Measurements from ENCODE around the gene PACSIN1. TPM values are rescaled to one million over a fixed set of nuclear protein-coding genes. Genes with fewer than 3 reads are reported as not detected.

The PACSIN1 gene
- total and polyA plus RNA-seq, 4 donors = 0.03 to 0.17 (median 0.15) TPM

DNA sequence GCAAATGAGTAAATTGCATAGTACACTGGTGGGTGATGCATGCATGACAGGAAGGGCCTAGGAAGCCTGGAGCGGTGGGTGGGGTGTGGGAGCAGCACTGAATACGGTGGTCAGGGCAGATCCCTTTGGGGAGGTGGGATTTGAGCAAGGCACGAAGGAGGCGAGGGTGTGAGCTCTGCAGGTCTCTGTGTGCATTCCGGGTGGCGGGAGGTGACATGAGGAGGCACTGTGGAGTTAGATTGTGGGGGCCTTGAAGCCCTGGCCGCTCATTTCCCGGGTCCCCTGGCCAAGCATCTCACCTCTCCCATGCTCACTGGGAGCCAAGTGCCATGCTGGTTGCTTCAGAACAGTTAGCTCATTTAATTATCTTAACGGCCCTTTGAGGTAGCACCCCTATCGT is 96.5 kb downstream of the PACSIN1 start:
- H3K4me3 ChIP-seq (ENCODE audit: low read depth in 1 of 3, low read length in 3 of 3) = no peak overlapping the region
- no peak overlapping the region for H3K27ac ChIP-seq (ENCODE audit: low read depth in 1 of 2, low read length in 2 of 2)
- 90% methylated on average over 10 of the region's 10 CpGs for WGBS
- TF ChIP-seq FOXA2 (IDR thresholded peaks at IDR 0.05) = no peak
- TF ChIP-seq, protein P1, sequence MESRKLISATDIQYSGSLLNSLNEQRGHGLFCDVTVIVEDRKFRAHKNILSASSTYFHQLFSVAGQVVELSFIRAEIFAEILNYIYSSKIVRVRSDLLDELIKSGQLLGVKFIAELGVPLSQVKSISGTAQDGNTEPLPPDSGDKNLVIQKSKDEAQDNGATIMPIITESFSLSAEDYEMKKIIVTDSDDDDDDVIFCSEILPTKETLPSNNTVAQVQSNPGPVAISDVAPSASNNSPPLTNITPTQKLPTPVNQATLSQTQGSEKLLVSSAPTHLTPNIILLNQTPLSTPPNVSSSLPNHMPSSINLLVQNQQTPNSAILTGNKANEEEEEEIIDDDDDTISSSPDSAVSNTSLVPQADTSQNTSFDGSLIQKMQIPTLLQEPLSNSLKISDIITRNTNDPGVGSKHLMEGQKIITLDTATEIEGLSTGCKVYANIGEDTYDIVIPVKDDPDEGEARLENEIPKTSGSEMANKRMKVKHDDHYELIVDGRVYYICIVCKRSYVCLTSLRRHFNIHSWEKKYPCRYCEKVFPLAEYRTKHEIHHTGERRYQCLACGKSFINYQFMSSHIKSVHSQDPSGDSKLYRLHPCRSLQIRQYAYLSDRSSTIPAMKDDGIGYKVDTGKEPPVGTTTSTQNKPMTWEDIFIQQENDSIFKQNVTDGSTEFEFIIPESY (IDR thresholded peaks at IDR 0.05) = no peak
- no peak for TF ChIP-seq RXRA (IDR thresholded peaks at IDR 0.05)
- TF ChIP-seq, protein P2, sequence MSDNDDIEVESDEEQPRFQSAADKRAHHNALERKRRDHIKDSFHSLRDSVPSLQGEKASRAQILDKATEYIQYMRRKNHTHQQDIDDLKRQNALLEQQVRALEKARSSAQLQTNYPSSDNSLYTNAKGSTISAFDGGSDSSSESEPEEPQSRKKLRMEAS (IDR thresholded peaks at IDR 0.05) = no peak
- no peak for TF ChIP-seq HNF4G (IDR thresholded peaks at IDR 0.05)
- no peak for TF ChIP-seq TAF1 (conservative IDR thresholded peaks at IDR 0.05)
- no peak for TF ChIP-seq YY1 (IDR thresholded peaks at IDR 0.05)
- TF ChIP-seq NR2F2 (IDR thresholded peaks at IDR 0.05) = no peak
- no peak for TF ChIP-seq EGR1 (IDR thresholded peaks at IDR 0.05; ENCODE audit: low read depth in 2 of 2)
- no peak for TF ChIP-seq RAD21 (IDR thresholded peaks at IDR 0.05)
- TF ChIP-seq, protein P3, sequence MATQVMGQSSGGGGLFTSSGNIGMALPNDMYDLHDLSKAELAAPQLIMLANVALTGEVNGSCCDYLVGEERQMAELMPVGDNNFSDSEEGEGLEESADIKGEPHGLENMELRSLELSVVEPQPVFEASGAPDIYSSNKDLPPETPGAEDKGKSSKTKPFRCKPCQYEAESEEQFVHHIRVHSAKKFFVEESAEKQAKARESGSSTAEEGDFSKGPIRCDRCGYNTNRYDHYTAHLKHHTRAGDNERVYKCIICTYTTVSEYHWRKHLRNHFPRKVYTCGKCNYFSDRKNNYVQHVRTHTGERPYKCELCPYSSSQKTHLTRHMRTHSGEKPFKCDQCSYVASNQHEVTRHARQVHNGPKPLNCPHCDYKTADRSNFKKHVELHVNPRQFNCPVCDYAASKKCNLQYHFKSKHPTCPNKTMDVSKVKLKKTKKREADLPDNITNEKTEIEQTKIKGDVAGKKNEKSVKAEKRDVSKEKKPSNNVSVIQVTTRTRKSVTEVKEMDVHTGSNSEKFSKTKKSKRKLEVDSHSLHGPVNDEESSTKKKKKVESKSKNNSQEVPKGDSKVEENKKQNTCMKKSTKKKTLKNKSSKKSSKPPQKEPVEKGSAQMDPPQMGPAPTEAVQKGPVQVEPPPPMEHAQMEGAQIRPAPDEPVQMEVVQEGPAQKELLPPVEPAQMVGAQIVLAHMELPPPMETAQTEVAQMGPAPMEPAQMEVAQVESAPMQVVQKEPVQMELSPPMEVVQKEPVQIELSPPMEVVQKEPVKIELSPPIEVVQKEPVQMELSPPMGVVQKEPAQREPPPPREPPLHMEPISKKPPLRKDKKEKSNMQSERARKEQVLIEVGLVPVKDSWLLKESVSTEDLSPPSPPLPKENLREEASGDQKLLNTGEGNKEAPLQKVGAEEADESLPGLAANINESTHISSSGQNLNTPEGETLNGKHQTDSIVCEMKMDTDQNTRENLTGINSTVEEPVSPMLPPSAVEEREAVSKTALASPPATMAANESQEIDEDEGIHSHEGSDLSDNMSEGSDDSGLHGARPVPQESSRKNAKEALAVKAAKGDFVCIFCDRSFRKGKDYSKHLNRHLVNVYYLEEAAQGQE (IDR thresholded peaks at IDR 0.05) = no peak
- TF ChIP-seq SP1 (IDR thresholded peaks at IDR 0.05) = no peak
- no peak for TF ChIP-seq GABPA (IDR thresholded peaks at IDR 0.05 in 1 of 2, conservative IDR thresholded peaks at IDR 0.05 in 1 of 2)
- no peak overlapping the region for H3K9ac ChIP-seq (ENCODE audit: low read depth in 1 of 2, low read length in 2 of 2)
- no peak for DNase-seq (ENCODE audit: low spot score)
- H3K9me3 ChIP-seq (ENCODE audit: control insufficient read depth in 4 of 4, low read length in 3 of 4) = peaks cover 0 to 5% (median 2%) of the 10 kb centered on the region in 4 donors
- H3K36me3 ChIP-seq (ENCODE audit: control insufficient read depth in 4 of 4, insufficient read depth in 3 of 4, low read depth in 1 of 4, low read length in 3 of 4) = no peaks in the 10 kb centered on the region
- no peaks in the 10 kb centered on the region for H3K27me3 ChIP-seq (ENCODE audit: control insufficient read depth in 4 of 4, insufficient read depth in 4 of 4, low read length in 3 of 4)
- no peaks in the 10 kb centered on the region for H3K4me1 ChIP-seq (ENCODE audit: control insufficient read depth in 4 of 4, insufficient read depth in 4 of 4, low read length in 3 of 4)

DNA sequence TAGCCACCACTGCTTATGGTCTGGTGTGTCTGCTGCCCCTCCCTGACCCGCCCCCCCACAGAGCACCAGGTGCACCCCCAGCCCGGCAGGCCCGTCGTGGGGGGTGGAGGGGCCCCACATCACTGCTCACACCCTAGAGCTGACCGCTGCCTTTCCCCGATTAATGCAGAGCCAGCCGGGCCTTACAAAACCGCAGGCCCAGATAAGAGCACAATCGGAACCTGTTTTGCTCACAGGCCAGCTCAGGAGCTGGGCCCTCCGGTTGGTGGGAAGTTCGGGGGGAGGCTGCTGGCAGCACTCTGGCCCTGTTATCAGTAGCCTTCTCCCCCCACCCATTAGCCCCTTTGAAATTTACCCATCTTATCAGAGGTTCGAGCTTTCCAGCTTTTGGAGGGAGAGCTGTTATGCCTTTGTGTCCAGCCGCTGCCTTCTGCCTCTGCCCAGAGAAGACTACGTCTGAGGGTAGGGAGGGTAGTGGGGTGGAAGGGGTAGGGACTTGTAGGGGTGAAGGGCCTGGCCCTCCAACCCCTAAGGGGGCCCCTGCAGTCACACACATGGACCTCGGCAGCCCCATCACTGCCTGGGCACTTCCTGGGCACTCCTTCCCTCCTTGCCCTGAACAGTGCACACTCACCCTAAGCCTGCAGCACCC is 97.1 kb downstream of the PACSIN1 start:
- H3K27me3 ChIP-seq (ENCODE audit: control insufficient read depth in 4 of 4, insufficient read depth in 4 of 4, low read length in 3 of 4) = no peaks in the 10 kb centered on the region
- WGBS = 77% methylated on average over 15 of the region's 15 CpGs
- no peaks in the 10 kb centered on the region for H3K4me1 ChIP-seq (ENCODE audit: control insufficient read depth in 4 of 4, insufficient read depth in 4 of 4, low read length in 3 of 4)
- TF ChIP-seq TAF1 (conservative IDR thresholded peaks at IDR 0.05) (no peak), HNF4A (conservative IDR thresholded peaks at IDR 0.05) (no peak), FOXA2 (IDR thresholded peaks at IDR 0.05) (no peak), HNF4G (IDR thresholded peaks at IDR 0.05) (no peak), JUND (IDR thresholded peaks at IDR 0.05) (no peak), GABPA (IDR thresholded peaks at IDR 0.05 in 1 of 2, conservative IDR thresholded peaks at IDR 0.05 in 1 of 2) (no peak), SP1 (IDR thresholded peaks at IDR 0.05) (no peak)
- TF ChIP-seq, protein P2 (IDR thresholded peaks at IDR 0.05) = no peak
- TF ChIP-seq, protein P4, sequence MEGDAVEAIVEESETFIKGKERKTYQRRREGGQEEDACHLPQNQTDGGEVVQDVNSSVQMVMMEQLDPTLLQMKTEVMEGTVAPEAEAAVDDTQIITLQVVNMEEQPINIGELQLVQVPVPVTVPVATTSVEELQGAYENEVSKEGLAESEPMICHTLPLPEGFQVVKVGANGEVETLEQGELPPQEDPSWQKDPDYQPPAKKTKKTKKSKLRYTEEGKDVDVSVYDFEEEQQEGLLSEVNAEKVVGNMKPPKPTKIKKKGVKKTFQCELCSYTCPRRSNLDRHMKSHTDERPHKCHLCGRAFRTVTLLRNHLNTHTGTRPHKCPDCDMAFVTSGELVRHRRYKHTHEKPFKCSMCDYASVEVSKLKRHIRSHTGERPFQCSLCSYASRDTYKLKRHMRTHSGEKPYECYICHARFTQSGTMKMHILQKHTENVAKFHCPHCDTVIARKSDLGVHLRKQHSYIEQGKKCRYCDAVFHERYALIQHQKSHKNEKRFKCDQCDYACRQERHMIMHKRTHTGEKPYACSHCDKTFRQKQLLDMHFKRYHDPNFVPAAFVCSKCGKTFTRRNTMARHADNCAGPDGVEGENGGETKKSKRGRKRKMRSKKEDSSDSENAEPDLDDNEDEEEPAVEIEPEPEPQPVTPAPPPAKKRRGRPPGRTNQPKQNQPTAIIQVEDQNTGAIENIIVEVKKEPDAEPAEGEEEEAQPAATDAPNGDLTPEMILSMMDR (IDR thresholded peaks at IDR 0.05; ENCODE audit: low read depth, low read length, missing input control) = no peak
- no peaks in the 10 kb centered on the region for H3K36me3 ChIP-seq (ENCODE audit: control insufficient read depth in 4 of 4, insufficient read depth in 3 of 4, low read depth in 1 of 4, low read length in 3 of 4)
- no peak overlapping the region for H3K4me3 ChIP-seq (ENCODE audit: low read depth in 1 of 3, low read length in 3 of 3)
- H3K9me3 ChIP-seq (ENCODE audit: control insufficient read depth in 4 of 4, low read length in 3 of 4) = peaks cover 0 to 5% (median 2%) of the 10 kb centered on the region in 4 donors
- no peak overlapping the region for H3K9ac ChIP-seq (ENCODE audit: low read depth in 1 of 2, low read length in 2 of 2)
- no peak overlapping the region for H3K27ac ChIP-seq (ENCODE audit: low read depth in 1 of 2, low read length in 2 of 2)
- DNase-seq (ENCODE audit: low spot score) = peak; percentile 80
